Jurkat, Clone E6-1 (cell line): Measurements from ENCODE around the gene B4GALNT2.

ENCODE experiments used
- DNase-seq: peaks from one replicate; pipeline ENCODE4 v3.0.0-alpha.2; 2011; ENCODE audit warnings: low read depth, low spot score
- H3K4me3 ChIP-seq: 2 replicates; pipeline ENCODE4 v1.5.1; 2011; ENCODE audit warnings: mild to moderate bottlenecking, low read length, control low read depth, moderate library complexity

Gene B4GALNT2

GRCh38 chr17:49200423-49201083, 68.0 kb downstream of the B4GALNT2 start:
- DNase-seq, result no peak
- no peak overlapping the region for H3K4me3 ChIP-seq

DNA sequence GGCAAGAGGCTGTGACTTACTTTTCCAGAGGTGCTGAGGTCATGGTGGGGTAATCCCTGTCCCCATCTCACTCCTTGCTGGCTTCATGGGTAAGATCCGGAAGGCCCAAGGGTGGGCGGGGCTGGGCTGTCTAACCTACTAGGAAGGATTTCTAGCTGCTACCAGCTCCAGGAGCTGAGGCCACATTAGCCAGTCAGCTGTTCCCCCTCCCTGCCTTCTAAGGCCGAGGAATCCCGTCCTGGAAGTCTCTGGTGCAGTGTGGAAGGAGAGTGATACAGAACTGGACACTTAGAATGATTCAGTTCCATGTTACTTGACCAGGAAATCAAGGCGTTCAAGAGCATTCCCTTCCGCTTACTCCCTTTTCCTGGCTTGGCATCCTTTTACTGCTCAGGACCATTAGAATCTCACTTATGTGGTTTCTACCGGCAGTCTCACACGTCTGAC, 68.9 kb downstream of the B4GALNT2 start:
- no peak for DNase-seq
- no peak overlapping the region for H3K4me3 ChIP-seq

DNA sequence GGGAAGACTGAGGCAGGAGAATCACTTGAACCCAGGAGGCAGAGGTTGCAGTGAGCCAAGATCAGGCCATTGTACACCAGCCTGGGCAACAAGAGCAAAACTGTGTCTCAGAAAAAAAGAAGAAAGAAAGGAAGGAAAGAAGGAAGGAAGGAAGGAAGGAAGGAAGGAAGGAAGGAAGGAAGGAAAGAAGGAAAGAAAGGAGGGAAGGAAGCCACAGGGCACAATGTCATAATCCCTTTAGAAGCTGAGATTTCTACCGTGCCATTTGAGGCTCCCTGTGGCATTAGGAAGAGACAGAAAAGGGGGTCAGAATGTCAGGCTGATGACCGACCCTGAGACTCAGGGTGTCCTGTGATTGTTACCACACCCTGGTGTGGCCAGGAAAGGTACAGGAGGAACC, 71.2 kb downstream of the B4GALNT2 start:
- no peak overlapping the region for H3K4me3 ChIP-seq
- DNase-seq, result no peak

- H3K4me3 ChIP-seq, result no peak overlapping the region
- DNase-seq, result no peak
These were observed 71.9 kb downstream of the B4GALNT2 start for GRCh38 chr17:49204516-49204915.

GRCh38 chr17:49209061-49209571, 76.5 kb downstream of the B4GALNT2 start:
- H3K4me3 ChIP-seq, result no peak overlapping the region
- peak; percentile 58 for DNase-seq

DNA sequence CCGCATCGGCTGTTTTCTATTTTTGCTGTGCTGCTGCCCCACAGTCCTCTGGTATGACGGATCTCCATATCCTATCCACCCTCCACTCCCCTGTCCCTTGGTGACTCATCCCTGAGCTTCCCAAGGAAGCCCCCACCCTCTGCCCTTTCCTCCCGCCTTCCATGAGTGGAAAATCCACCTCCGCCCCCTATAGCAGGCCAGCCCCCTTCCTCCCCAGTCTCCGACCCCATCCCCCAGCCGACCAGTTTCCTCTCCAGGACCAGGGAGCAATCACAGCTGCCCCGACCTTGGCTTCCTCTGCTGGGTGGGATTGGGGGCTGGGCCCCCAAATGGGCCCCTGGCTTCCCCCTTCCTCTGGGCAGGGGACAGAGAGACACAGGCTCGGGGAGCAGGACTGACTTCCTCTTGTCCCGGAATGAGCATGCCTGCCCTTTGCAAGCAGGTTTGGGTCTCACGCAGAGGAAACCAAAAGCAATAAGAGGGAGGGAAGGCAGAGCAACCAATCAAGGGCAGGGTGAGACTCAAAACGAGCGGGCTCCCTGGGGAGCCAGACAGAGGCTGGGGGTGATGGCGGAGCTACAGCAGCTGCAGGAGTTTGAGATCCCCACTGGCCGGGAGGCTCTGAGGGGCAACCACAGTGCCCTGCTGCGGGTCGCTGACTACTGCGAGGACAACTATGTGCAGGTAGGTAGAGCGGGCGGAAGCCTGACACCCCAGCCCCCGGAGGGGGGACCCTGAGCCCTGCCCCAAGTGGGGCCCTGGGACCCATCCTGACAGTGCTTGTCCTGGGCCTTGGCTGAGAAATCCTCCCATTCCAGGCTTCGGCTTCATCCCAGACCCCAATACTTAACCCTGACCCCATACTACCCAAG, 77.8 kb downstream of the B4GALNT2 start, which contains the start of the genes ABI3 and GNGT2:
TSS of gene ABI3 (plus strand) at position 550 of the 872 bp plus-strand sequence. CDS start at position 568, 18 bp downstream.
TSS of gene GNGT2 (minus strand) at position 417 of the 872 bp plus-strand sequence. CDS start 3,152 bp downstream, outside the sequence.
- peak; percentile 65 for DNase-seq
- H3K4me3 ChIP-seq, result peak within 1 kb of the TSS; percentile 49

DNA sequence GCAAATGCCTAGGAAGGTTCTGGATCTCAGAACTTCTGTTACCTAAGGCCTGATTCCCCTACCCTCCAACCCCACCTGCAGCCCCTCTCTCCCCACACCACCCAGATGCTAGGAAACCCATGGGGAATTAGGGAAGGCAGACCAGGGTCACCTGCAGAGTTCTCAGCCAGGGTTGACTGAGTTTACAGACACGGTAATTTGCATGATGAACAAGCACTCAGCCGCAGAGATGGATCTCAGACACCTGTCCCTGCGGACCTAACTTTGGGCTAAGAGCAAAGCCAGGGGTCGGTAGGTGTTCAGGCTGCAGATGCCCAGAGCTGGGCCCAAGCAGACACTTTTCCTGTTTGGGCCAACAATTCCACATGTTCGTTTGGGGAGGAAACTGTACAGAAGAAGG, 80.8 kb downstream of the B4GALNT2 start:
- DNase-seq, result no peak
- H3K4me3 ChIP-seq, result no peak overlapping the region

DNA sequence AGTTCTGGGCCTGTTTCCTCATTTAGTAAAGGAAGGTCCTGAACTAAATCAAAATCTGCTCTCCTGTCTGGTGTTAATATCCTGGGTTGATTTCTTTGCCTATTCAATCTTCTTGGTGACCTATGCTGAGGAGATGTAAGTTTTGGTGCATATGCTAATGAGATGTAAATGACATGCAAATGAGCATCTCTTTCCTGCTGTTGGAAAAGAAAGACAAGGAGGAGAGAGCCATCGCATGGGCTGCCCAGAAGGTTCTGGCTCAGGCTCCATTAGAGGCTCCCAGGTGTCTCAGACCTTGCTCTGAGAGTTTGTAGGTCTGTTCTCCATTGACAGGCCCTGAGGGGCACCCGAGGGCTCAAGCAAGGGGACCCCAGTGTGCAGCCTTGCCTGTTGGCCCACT, 81.3 kb downstream of the B4GALNT2 start:
- H3K4me3 ChIP-seq, result no peak overlapping the region
- DNase-seq, result no peak

- no peak for DNase-seq
- no peak overlapping the region for H3K4me3 ChIP-seq
These were observed 82.2 kb downstream of the B4GALNT2 start for GRCh38 chr17:49214676-49215360.

DNA sequence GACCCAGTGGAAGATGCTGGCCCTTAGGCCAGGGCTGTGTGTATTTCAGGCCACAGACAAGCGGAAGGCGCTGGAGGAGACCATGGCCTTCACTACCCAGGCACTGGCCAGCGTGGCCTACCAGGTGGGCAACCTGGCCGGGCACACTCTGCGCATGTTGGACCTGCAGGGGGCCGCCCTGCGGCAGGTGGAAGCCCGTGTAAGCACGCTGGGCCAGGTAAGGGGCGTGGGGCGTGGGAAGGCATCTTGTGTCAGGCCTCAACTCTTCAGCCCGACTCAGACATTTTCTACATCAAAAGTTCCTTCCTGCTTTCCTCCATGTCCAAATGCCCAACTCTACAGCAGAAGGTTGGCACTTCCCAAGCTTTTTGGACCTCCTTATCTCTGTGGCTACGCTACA, 83.9 kb downstream of the B4GALNT2 start:
- no peak overlapping the region for H3K4me3 ChIP-seq
- DNase-seq, result no peak

- no peak overlapping the region for H3K4me3 ChIP-seq
- DNase-seq, result no peak
These were observed 84.5 kb downstream of the B4GALNT2 start for GRCh38 chr17:49216953-49217650.

DNA sequence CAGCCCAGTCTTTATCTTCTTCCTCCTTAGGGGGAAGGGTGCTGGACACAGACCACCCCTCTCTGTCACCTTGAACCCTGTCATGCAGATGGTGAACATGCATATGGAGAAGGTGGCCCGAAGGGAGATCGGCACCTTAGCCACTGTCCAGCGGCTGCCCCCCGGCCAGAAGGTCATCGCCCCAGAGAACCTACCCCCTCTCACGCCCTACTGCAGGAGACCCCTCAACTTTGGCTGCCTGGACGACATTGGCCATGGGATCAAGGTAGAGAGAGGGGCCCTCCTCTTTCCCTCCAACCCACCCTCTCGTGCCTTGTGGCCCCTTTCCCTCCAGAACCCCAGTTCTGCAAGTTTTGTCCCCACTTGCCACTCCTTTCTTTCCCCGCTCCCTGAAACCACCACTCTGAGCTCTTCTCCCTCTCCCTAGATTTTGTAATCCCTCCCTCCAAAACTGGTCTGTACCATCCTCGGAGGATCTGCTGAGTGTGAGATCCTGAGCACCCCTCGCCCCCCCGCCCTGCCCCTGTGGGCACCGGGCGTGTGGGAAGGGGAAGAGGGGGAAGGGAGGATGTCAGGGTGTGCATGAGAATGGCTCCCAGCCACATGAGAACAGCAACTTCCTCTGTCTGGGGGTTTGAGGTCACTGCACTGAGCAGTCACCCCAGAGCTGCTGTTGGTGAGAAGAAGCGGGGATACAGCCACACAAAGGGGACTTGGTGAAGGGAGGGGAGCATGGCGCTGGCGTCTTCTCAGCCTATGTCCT, 85.3 kb downstream of the B4GALNT2 start:
- peak overlapping the region; percentile 15 for H3K4me3 ChIP-seq
- peak; percentile 94 for DNase-seq

DNA sequence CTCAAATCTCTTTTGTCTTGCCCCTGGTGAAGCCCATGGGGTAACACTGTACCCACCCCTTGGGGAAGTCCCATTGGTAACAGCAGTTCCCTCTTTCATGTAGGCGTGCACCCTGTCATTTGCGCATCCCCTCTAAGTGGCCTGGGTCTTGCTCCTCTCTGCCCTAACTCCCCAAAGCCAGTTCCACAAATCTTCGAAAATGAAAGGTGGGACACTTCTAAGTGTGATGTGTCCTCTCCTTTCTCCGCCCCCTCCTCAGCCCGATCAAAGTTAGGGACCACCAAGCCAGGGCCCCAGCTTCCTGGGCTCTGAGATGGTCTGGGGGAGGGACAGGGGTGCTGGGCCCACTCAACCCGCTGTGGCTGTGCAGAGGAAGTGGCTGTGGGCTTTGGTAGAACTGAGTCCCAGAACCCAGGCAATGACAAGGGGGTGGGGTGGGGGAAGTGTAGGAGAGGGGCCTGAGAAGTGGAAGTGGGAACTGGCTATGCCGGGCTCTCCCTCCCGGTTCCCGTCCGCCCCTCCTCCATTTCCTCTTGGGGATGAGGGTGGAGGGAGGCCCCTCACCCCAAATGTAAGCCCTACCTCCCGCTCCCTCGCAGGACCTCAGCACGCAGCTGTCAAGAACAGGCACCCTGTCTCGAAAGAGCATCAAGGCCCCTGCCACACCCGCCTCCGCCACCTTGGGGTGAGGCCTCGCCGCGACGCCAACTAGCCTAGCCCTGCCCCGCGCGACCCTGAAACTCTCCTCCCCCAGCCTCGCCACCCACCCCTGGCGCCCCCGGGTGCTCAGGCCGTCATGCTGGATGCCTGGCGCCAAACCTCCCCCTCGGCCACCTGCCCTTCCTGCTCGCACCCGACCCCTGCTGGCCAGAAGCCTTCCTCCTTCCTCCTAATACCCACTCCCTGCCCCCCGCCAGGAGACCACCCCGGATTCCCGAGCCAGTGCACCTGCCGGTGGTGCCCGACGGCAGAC, 86.7 kb downstream of the B4GALNT2 start:
- DNase-seq, result peak; percentile 59
- H3K4me3 ChIP-seq, result no peak overlapping the region

DNA sequence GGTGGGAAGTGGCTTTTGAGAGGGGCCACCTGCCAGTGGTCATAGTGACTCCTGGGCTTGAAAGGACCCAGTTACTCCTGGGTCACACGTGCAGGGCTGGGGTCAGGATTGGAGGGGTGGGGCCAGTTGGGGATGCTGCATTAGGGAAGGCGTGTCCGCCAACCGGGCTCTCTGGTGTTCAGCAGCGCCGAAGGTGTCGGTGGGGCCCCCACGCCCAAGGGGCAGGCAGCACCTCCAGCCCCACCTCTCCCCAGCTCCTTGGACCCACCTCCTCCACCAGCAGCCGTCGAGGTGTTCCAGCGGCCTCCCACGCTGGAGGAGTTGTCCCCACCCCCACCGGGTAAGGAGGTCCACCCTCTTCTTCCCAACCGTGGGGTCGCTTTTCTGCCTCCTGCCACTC, 87.4 kb downstream of the B4GALNT2 start:
- DNase-seq, result no peak
- no peak overlapping the region for H3K4me3 ChIP-seq

DNA sequence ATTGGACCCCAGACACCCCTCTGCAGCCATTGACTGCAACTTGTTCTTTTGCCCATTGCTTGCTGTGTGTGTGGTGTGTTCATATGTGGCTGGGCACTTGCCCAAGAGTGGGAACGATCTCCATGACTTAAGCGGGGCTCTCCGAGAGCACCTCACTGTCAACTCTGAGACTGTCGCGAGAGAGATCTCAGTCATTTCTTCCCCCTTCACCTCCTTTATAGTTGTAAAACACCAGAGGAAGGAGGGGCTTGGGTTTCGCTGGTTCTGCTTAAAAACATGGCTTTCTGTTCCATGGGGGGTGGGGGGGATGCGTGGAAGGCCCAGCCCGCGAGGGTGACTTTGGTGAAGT, 90.6 kb downstream of the B4GALNT2 start:
- H3K4me3 ChIP-seq, result no peak overlapping the region
- no peak for DNase-seq

- H3K4me3 ChIP-seq, result peak overlapping the region; percentile 17
- peak; percentile 34 for DNase-seq
These were observed 91.1 kb downstream of the B4GALNT2 start for GRCh38 chr17:49223517-49224197.
